ENCODE results near the gene CDKAL1.
"Not testable (repeated sequence)": the region's sequence is repeated elsewhere in the genome, so short reads cannot be mapped to it uniquely, and the experiment has no call there.

The CDKAL1 gene

DNA sequence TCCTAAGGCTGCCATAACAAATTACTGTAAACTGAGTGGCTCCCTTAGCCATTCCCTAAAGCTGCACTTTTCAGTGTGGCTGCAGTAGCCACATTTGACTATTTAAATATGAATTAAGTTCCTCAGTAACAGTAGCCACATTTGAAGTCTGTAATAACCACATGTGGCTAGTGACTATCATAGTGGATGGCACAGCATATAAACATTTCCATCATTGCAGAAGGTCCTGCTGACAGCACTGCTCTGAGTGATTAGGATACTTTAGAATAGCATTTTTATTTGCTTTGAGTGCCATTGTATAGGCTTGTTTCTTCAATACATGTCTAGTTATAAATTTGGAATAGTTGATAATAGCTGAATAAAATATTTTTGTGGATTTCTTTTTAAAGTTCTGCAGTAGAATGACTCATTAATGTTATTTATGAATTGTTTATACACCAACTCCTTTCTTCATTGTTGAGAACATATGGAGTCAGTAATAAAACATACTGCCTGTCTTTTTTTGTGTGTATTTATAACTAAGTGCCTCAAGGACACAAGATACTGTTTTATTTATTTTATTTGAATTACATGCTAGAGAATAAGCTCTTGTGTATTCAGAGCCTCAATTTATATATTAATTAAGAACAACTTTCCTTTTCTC is 217.2 kb downstream of the CDKAL1 start:
- no peak for DNase-seq

DNA sequence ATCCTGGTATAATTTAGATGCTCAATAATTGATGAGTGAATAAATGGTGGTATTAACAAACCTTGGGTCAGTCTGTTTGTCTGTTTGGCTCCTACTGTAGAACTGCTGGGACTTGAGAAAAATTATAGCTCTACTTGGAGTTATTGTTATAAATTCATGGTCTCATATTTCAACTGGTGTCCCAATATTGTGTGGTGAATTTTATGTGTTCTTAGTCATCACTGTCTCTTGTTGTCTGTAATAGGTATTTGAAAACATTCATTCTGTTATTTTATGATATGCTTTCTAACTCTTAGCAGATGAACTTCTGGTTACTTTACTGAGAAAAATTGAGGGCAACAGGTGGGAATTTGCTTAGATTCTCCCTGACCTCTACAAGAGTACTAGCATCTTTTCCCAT is 221.4 kb downstream of the CDKAL1 start:
- DNase-seq, result no peak

GRCh38 chr6:20756584-20757147 is 222.4 kb downstream of the CDKAL1 start:
- not testable (repeated sequence) for DNase-seq

- no peak for DNase-seq
These were observed 223.5 kb downstream of the CDKAL1 start for GRCh38 chr6:20757761-20758160.

DNA sequence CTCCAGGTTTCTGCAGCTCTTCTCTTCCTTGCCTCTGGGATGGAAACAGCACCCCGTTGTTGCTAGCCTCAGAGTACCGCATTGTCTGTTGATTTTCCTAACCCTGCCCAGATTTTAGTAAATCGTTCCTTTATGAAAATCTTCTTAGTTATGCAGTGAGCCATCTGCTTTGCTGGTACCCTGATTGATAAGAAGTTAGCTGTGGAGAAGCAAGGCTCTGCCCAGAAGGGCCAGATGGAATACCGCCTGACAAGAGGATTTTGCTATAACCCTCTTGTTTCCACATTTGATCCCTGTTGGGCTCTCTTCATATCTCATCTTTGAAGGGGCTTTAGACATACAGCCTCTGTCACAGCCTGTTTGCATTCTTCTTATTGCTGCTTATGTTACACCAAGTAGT is 229.0 kb downstream of the CDKAL1 start:
- DNase-seq, result no peak

GRCh38 chr6:20769631-20770030 is 235.4 kb downstream of the CDKAL1 start:
- no peak for DNase-seq

DNA sequence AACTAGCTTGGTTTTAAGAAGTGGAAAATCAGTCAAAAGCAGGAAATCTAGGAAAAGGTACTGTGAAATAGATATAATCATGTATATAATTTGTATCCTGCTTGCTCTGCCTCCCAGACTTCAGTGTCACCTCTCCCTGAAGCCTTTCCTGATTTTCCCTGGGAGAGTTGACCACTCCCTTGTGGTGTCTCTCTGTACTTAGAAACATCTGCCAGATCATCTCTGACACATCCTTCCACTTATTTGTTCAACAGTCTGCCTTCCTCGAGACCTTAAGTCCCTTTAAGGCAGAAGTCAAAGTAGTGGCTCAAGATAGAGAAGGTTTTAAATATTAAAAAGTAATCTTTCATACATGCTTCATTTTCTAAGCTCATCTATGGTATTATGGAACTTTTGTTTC is 236.5 kb downstream of the CDKAL1 start:
- DNase-seq, result no peak

GRCh38 chr6:20771409-20771808 is 237.2 kb downstream of the CDKAL1 start:
- DNase-seq, result no peak

DNA sequence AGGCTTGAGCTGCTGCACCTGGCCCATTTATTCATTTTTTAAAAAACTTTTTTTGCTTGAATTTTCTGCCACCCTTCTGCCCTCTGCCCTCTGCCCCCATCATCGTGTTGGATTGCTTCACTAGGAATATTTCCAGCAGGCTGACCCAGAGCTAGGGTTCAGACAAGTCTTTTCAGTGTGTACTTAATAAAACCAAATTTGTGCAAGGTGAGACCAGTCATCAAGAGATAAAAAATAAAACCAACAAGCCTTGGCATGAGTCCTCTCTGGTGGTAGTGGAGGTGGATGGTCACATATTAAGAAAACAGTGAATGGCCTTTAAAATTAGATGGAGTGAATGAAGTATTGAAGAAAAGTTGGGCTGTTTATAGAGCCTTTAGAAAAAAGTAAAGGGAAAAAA is 239.6 kb downstream of the CDKAL1 start:
- DNase-seq, result no peak

- DNase-seq, result no peak
These were observed 241.7 kb downstream of the CDKAL1 start for GRCh38 chr6:20775981-20776380.

GRCh38 chr6:20777801-20778200 is 243.5 kb downstream of the CDKAL1 start:
- no peak for DNase-seq

DNA sequence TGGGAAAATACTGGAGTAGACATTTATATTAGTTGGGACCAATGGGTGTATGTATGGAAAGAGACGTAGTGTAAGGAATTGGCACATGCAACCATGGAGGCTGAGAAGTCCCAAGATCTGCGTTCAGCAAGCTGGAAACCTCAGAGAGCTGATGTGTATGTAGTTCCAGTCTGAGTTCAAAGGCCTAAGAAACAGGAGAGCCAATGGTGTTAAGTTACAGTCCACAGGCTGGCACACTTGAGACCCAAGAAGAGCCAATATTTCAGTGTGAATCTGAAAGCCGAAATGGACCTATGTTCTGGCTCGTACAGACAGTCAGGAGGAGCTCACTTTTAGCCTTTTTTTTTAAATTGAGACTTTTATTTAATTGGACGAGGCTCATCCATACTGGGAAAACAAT is 244.2 kb downstream of the CDKAL1 start:
- DNase-seq, result no peak

GRCh38 chr6:20778912-20779311 is 244.7 kb downstream of the CDKAL1 start:
- DNase-seq, result peak in 1 of 5 experiments; percentile 59

- no peak for DNase-seq
These were observed 254.9 kb downstream of the CDKAL1 start for GRCh38 chr6:20789162-20789561.

- no peak for DNase-seq
These were observed 256.0 kb downstream of the CDKAL1 start for GRCh38 chr6:20790032-20790791.

DNA sequence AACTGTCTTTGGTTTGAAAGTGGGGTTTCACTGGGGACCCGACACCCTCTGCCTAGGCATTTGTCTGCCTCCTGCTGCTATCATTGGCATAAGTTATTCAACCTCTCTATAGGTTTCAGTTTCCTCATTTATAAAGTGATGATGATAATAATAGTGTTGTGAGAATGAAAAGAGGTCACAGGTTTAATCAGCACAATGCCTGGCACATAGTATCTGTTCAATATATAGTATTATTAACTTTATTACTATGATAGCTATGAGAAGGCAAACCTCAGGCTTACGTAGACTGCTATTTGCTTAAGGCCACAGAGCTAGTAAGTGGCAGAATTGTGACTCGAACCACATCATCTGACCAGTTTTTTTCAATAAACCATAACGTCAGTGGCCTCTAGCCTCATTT is 256.8 kb downstream of the CDKAL1 start:
- no peak for DNase-seq

DNA sequence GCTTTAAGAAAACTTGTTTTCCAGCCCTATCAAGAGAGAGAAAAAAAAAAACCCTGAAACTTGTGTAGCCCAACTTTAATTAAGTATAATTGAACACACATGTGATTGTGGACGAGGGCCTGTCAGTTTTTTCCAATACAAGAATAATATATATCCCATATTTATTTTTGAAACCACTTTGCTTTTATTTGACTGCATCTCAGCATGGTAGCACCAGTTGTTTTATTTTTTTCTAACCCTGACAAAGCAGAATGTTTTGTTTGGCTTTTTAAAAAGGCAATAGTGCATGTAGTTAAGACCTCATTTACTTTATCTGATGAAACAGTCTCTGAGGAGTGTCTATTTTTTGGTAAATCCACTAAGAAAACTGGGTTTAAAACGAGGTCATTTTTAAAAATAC is 257.7 kb downstream of the CDKAL1 start:
- no peak for DNase-seq

DNA sequence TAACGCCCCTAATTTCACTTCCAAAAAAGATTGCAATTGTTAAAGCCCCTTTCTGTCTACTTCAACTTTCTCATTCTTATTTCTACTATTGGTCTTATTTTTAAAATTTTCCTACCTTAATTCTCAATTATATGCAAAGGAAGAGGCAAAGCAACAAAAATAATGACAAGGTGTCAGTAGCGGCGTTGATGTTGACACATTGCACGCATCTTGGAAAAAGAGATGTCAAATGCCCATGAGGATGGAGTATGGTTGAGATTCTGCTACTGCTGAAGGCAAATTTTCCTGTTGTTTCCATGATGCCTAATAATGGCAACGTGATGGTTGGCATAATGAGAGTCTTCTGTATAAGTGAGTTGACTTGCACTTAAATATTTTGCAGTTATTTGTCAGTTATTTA is 258.9 kb downstream of the CDKAL1 start:
- no peak for DNase-seq

GRCh38 chr6:20797597-20797996 is 263.3 kb downstream of the CDKAL1 start:
- no peak for DNase-seq

- DNase-seq, result no peak
These were observed 266.0 kb downstream of the CDKAL1 start for GRCh38 chr6:20800229-20800628.

DNA sequence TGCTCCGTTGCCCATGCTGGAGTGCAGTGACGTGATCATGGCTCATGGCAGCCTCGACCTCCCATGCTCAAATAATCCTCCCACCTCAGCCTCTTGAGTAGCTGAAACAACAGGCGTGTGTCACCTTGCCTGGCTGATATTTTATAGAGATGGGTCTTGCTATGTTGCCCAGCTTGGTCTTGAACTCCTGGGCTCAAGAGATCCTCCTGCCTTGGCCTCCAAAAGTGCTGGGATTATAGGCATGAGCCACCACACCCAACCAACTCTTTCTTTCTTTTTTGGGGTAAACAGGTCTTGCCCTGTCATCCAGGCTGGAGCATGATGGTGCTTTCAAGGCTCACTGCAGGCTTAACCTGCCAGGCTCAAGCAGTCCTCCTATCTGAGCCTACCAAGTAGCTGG is 266.4 kb downstream of the CDKAL1 start:
- no peak for DNase-seq

GRCh38 chr6:20801595-20801994 is 267.3 kb downstream of the CDKAL1 start:
- DNase-seq, result no peak

- no peak for DNase-seq
These were observed 268.3 kb downstream of the CDKAL1 start for GRCh38 chr6:20802596-20802995.

- DNase-seq, result peak in 1 of 5 experiments; percentile 5
These were observed 270.8 kb downstream of the CDKAL1 start for GRCh38 chr6:20805021-20805420.
